HG02588 (cell line): ENCODE data around the gene CACNA1B.

ENCODE experiments used
- ATAC-seq: cut with Tn5 transposase; IDR thresholded peaks from one replicate; pipeline ENCODE4 v1.9.1; 2021; ENCODE audit warnings: mild to moderate bottlenecking, moderate library complexity; ENCODE audit not compliant: unreplicated experiment

Gene CACNA1B

GRCh38 chr9:138025908-138026307 is 148.3 kb downstream of the CACNA1B start:
- no peak for ATAC-seq

- ATAC-seq: no peak
These were observed 151.0 kb downstream of the CACNA1B start for GRCh38 chr9:138028596-138028995.

GRCh38 chr9:138031186-138031585 is 153.6 kb downstream of the CACNA1B start:
- ATAC-seq: no peak

GRCh38 chr9:138033950-138034349 is 156.4 kb downstream of the CACNA1B start:
- ATAC-seq: no peak

GRCh38 chr9:138037140-138037539 is 159.6 kb downstream of the CACNA1B start:
- no peak for ATAC-seq

- ATAC-seq: no peak
These were observed 160.7 kb downstream of the CACNA1B start for GRCh38 chr9:138038244-138038671.

- no peak for ATAC-seq
These were observed 163.2 kb downstream of the CACNA1B start for GRCh38 chr9:138040446-138041430.

- no peak for ATAC-seq
These were observed 164.6 kb downstream of the CACNA1B start for GRCh38 chr9:138042146-138042545.

GRCh38 chr9:138042640-138043039 is 165.1 kb downstream of the CACNA1B start:
- ATAC-seq: no peak

- no peak for ATAC-seq
These were observed 165.5 kb downstream of the CACNA1B start for GRCh38 chr9:138043061-138043410.

- ATAC-seq: no peak
These were observed 166.1 kb downstream of the CACNA1B start for GRCh38 chr9:138043411-138044345.

GRCh38 chr9:138044485-138045383 is 167.2 kb downstream of the CACNA1B start:
- ATAC-seq: no peak

GRCh38 chr9:138045541-138046490 is 168.2 kb downstream of the CACNA1B start:
- ATAC-seq: no peak

- ATAC-seq: no peak
These were observed 169.2 kb downstream of the CACNA1B start for GRCh38 chr9:138046641-138047301.

GRCh38 chr9:138047469-138048040 is 170.0 kb downstream of the CACNA1B start:
- ATAC-seq: no peak

- ATAC-seq: no peak
These were observed 170.6 kb downstream of the CACNA1B start for GRCh38 chr9:138048184-138048583.

GRCh38 chr9:138049085-138049778 is 171.7 kb downstream of the CACNA1B start:
- no peak for ATAC-seq
